GM10266 (cell line): ENCODE data around the gene PGS1.

Source experiments
- DNase-seq: peaks from one replicate; pipeline ENCODE4 v3.0.0; 2012; ENCODE audit errors: extremely low spot score
- CTCF ChIP-seq: IDR thresholded peaks from 2 replicates; pipeline ENCODE4 v1.5.1; 2012; ENCODE audit warnings: mild to moderate bottlenecking, low read depth; ENCODE audit not compliant: control insufficient read depth, insufficient read depth; ENCODE audit errors: missing control alignments

PGS1 gene

GRCh38 chr17:78406920-78407319 lies 28.5 kb downstream of the PGS1 start:
- TF ChIP-seq CTCF: no peak
- DNase-seq: no peak

- no peak for DNase-seq
Measured at GRCh38 chr17:78407387-78408000, 29.0 kb downstream of the PGS1 start.

GRCh38 chr17:78408476-78409050 lies 30.1 kb downstream of the PGS1 start:
- no peak for TF ChIP-seq CTCF
- DNase-seq: no peak

More at GRCh38 chr17:78407387-78408000, 29.0 kb downstream of the PGS1 start:
- no peak for TF ChIP-seq CTCF

GRCh38 chr17:78409191-78409928 lies 30.9 kb downstream of the PGS1 start:
- DNase-seq: no peak
- no peak for TF ChIP-seq CTCF

- no peak for TF ChIP-seq CTCF
Measured at GRCh38 chr17:78411241-78411857, 32.9 kb downstream of the PGS1 start.

GRCh38 chr17:78412403-78412802 lies 34.0 kb downstream of the PGS1 start:
- DNase-seq: no peak
- TF ChIP-seq CTCF: peak; percentile 33

More at GRCh38 chr17:78411241-78411857, 32.9 kb downstream of the PGS1 start:
- no peak for DNase-seq
